HEK293T (cell line): ENCODE data around the gene TPP1.

Experiments used
- CTCF ChIA-PET: fragments of 350-600 bp; formaldehyde crosslinking; extraction: SDS; loops from one replicate; lab custom pipeline; 2021; ENCODE audit warnings: antibody characterized with exemption, inconsistent platforms; lab: Yijun Ruan, JAX
- POLR2A ChIA-PET: fragments of 350-600 bp; formaldehyde crosslinking; extraction: SDS; loops from one replicate; lab custom pipeline; 2020; ENCODE audit warnings: antibody characterized with exemption, inconsistent platforms; lab: Yijun Ruan, JAX
- DNase-seq: peaks from one replicate; pipeline ENCODE4 v3.0.0; 2012; ENCODE audit warnings: mixed read lengths; ENCODE audit errors: extremely low spot score
- ARNT ChIP-seq: fragments of 450-650 bp; IDR thresholded peaks from 2 replicates; pipeline ENCODE4 v1.6.1; 2017; ENCODE audit warnings: mild to moderate bottlenecking
- BHLHE40 ChIP-seq: fragments of 450-650 bp; IDR thresholded peaks from 2 replicates; pipeline ENCODE4 v1.6.1; 2016; ENCODE audit warnings: mild to moderate bottlenecking, moderate library complexity, borderline replicate concordance
- CTBP1 ChIP-seq: fragments of 450-650 bp; IDR thresholded peaks from 2 replicates; pipeline ENCODE4 v1.6.1; 2016; ENCODE audit warnings: borderline replicate concordance
- ELF4 ChIP-seq: fragments of 450-650 bp; IDR thresholded peaks from 2 replicates; pipeline ENCODE4 v1.6.1; 2017; ENCODE audit warnings: antibody characterized with exemption
- FOXA1 ChIP-seq: fragments of 450-650 bp; IDR thresholded peaks from 2 replicates; pipeline ENCODE4 v1.6.1; 2016; ENCODE audit warnings: mild to moderate bottlenecking
- FOXK2 ChIP-seq: fragments of 450-650 bp; IDR thresholded peaks from 2 replicates; pipeline ENCODE4 v1.6.1; 2016; ENCODE audit warnings: mild to moderate bottlenecking
- FOXM1 ChIP-seq: fragments of 450-650 bp; IDR thresholded peaks from 2 replicates; pipeline ENCODE4 v1.6.1; 2017; ENCODE audit warnings: mild to moderate bottlenecking, borderline replicate concordance
- HDGF ChIP-seq: fragments of 450-650 bp; IDR thresholded peaks from 2 replicates; pipeline ENCODE4 v1.6.1; 2017; ENCODE audit warnings: antibody characterized with exemption, borderline replicate concordance
- L3MBTL2 ChIP-seq: fragments of 450-650 bp; conservative IDR thresholded peaks from 2 replicates; pipeline ENCODE4 v1.6.1; 2016; ENCODE audit warnings: mild to moderate bottlenecking
- LEF1 ChIP-seq: fragments of 450-650 bp; IDR thresholded peaks from 2 replicates; pipeline ENCODE4 v1.6.1; 2017; ENCODE audit warnings: mild to moderate bottlenecking, borderline replicate concordance
- NFRKB ChIP-seq: fragments of 450-650 bp; IDR thresholded peaks from 2 replicates; pipeline ENCODE4 v1.6.1; 2016; ENCODE audit warnings: mild to moderate bottlenecking, moderate library complexity
- SP1 ChIP-seq: fragments of 450-650 bp; IDR thresholded peaks from 2 replicates; pipeline ENCODE4 v1.6.1; 2017
- SUZ12 ChIP-seq: fragments of 450-650 bp; IDR thresholded peaks from 2 replicates; pipeline ENCODE4 v1.6.1; 2016; ENCODE audit warnings: mild to moderate bottlenecking
- TARDBP ChIP-seq: fragments of 450-650 bp; IDR thresholded peaks from 2 replicates; pipeline ENCODE4 v1.6.1; 2016
- ZNF384 ChIP-seq: fragments of 450-650 bp; IDR thresholded peaks from 2 replicates; pipeline ENCODE4 v1.6.1; 2016
- TF ChIP-seq, protein P1 (sequence below): fragments of 450-650 bp; IDR thresholded peaks from 2 replicates; pipeline ENCODE4 v1.6.1; 2016

TPP1 gene

DNA sequence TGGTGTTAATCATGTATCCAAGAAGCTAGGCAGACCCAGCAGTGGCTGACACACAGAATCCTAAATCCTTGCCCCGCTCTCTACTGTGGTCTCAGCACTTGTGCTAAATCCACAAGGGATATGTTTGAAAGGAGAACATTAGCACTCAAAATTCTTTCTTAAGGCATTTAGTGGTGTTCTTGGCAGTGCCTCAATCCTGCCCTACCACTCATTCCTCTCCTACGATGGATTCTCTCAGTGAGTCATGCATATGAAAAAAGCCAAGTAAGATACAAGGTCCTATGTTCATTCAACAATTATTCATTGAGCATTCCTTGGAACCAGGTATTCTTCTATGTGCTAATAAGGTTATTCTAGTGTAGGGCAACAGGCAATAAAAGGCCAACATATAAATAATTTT, 47.0 kb downstream of the TPP1 start:
- POLR2A ChIA-PET, result no interaction called here
- CTCF ChIA-PET, result no interaction called here

DNA sequence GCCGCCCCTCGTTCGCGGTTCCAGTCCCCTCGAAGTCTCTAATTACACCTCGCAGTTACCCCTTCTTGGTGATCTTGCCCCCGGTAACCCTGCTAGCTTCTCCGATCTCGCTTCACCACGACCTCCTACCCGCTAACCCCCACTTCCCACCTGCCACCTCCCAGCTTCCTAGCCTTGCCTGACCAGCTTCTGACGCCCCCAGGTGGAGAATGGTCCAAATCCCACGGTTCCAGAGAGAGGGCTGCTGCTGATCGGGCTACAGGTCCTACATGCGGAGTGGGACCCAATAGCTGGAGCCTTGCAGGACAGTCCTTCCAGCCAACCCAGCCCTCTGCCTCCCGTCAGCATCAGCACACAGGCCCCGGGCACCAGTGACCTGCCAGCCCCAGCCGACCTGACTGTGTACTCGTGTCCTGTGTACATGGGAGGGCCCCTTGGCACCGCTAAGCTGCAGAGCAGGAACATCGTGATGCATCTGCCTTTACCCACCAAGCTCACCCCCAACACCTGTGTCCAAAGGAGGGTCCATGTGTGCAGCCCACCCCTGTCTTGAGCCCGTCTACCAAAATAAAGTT, 47.7 kb downstream of the TPP1 start:
- TF ChIP-seq CTBP1 (no peak), SUZ12 (no peak), ARNT (no peak), FOXK2 (no peak), ZNF384 (no peak), ELF4 (no peak), L3MBTL2 (no peak), FOXA1 (no peak), NFRKB (no peak), FOXM1 (no peak), TARDBP (no peak), BHLHE40 (no peak)
- TF ChIP-seq, protein P1, sequence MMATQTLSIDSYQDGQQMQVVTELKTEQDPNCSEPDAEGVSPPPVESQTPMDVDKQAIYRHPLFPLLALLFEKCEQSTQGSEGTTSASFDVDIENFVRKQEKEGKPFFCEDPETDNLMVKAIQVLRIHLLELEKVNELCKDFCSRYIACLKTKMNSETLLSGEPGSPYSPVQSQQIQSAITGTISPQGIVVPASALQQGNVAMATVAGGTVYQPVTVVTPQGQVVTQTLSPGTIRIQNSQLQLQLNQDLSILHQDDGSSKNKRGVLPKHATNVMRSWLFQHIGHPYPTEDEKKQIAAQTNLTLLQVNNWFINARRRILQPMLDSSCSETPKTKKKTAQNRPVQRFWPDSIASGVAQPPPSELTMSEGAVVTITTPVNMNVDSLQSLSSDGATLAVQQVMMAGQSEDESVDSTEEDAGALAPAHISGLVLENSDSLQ, result no peak
- no peak for DNase-seq
- ChIA-PET POLR2A (no interaction called here), CTCF (no interaction called here)

More for the DNA sequence above, 47.0 kb downstream of the TPP1 start:
- DNase-seq, result no peak
- no peak for TF ChIP-seq SP1
- no peak for TF ChIP-seq ELF4
- TF ChIP-seq FOXM1, result no peak
- no peak for TF ChIP-seq ARNT
- no peak for TF ChIP-seq CTBP1
- TF ChIP-seq, protein P1, result no peak
- TF ChIP-seq NFRKB, result no peak
- TF ChIP-seq L3MBTL2, result no peak
- no peak for TF ChIP-seq ZNF384
- TF ChIP-seq SUZ12, result no peak
- no peak for TF ChIP-seq HDGF
- TF ChIP-seq FOXA1, result no peak
- no peak for TF ChIP-seq FOXK2
- no peak for TF ChIP-seq BHLHE40
- TF ChIP-seq TARDBP, result no peak
- no peak for TF ChIP-seq LEF1

DNA sequence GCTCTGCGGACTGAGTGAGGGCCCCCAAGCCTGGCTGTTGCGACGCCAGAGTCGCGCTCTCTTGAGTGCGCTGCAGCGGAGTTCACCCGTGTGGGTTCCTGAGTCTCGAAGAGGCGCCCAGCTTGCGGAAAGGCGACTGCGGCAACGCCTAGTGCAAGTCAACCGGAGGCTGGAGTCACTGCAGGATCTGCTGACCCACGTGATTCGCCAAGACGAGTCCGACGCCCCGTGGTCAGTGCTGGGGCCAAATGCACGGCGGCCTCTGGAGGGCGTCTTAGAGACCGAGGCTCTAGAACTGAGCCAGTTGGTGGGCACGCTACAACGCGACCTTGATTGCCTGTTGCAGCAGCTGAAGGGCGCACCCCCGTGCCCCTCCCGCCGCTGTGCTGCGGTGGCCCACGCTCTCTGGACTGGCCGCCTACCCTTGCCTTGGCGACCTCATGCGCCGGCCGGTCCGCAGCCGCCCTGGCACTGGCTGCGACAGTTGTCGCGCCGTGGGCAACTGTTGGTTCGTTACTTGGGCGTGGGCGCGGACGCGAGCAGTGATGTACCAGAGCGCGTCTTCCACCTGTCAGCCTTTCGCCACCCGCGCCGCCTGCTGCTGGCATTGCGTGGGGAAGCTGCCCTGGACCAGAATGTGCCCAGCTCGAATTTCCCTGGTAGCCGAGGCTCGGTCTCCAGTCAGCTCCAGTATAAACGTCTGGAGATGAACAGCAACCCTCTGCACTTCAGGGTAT, 48.4 kb downstream of the TPP1 start:
- TF ChIP-seq, protein P1, result no peak
- TF ChIP-seq FOXA1 (no peak), ELF4 (no peak), FOXM1 (no peak), HDGF (no peak), CTBP1 (no peak), LEF1 (no peak), ZNF384 (no peak), NFRKB (no peak), FOXK2 (no peak), BHLHE40 (no peak), SUZ12 (no peak), SP1 (no peak), TARDBP (no peak), ARNT (no peak), L3MBTL2 (no peak)
- no peak for DNase-seq
- ChIA-PET CTCF (no interaction called here), POLR2A (interaction anchor here (1.2 kb wide), 1 partner anchor 32 kb away, joined by 3 read pairs; no protein-coding TSS in a partner anchor)

DNA sequence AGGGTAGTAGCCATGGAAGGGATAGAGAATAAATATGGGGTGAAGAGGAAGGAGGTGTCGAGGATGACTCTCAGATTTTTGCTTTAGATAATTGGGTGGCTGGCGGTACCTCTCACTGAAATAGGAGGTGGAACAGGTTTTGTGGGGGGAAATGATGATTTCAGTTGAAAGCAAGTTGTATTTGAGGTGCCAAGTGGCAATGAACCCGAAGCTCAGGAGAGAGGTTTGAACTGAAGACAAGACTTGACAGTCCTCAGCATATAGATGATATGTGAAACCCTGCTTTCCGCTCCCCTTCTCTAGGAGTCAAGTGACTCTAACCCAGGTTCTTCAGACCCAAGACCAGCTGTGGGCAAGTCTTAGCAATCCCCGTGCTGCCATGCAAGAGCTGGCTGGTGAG, 49.5 kb downstream of the TPP1 start:
- no peak for DNase-seq
- CTCF ChIA-PET, result interaction anchor here (0.6 kb wide), 1 partner anchor 1330 kb away, joined by 3 read pairs; no protein-coding TSS in a partner anchor
- no peak for TF ChIP-seq TARDBP
- TF ChIP-seq HDGF, result no peak
- no peak for TF ChIP-seq BHLHE40
- TF ChIP-seq ELF4, result no peak
- TF ChIP-seq CTBP1, result no peak
- TF ChIP-seq, protein P1, result no peak
- POLR2A ChIA-PET, result interaction anchor here (1.2 kb wide), 1 partner anchor 33 kb away, joined by 3 read pairs; no protein-coding TSS in a partner anchor

DNA sequence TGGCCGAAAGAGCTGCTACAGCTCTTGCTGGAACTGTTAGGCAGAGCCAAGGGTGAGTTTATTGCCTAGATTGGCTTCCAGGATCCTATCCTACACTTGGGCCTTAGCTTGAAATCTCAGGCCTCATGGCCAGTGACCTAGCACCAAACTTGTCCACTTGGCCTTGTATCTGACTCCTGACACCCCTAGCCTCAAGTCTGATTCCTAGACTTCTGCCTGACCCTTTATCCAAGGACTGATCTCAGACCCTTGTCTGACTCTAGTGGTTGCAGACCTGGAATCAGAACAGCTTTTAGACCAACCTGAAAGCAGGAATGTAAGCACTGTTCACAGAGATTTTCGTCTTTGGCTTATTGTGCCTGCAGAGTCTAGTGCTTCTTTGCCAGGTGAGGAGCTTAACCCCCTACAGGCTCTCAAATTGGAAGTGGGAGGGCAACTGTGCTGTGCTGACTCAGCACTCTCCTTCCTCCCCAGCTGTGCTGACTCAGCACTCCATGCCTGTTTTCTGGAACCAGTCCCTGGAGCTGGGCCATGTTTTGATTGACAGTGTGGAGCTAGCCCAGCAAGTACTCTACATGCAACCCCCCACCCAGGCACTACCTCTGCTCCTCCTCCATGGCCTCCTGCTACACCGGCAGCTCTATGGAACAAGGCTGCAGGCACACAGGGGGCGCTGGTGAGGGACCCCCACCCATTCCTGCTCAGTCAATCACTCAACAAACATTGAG, 50.9 kb downstream of the TPP1 start:
- no peak for DNase-seq
- POLR2A ChIA-PET, result no interaction called here

More for the DNA sequence above, 50.9 kb downstream of the TPP1 start:
- TF ChIP-seq LEF1 (no peak), SP1 (no peak), TARDBP (no peak), SUZ12 (no peak), NFRKB (no peak), BHLHE40 (no peak), ELF4 (no peak)
- TF ChIP-seq, protein P1, result peak; percentile 73
- CTCF ChIA-PET, result interaction anchor here (1.2 kb wide), 1 partner anchor 138 kb away, joined by 4 read pairs; no protein-coding TSS in a partner anchor
